Lung (tissue), 12 donors: ENCODE data around the gene PSME3. TPM values are rescaled to one million over a fixed set of nuclear protein-coding genes. Genes with fewer than 3 reads are reported as not detected.

Source experiments
- ATAC-seq: fragments of 200-7000 bp; cut with Tn5 transposase; one replicate; pipeline ENCODE4 v1.9.1; 2020; ENCODE audit warnings: moderate number of reproducible peaks; ENCODE audit not compliant: insufficient read depth, low FRiP score
- DNase-seq, 3 donors: peaks; one replicate each; pipeline ENCODE4 v3.0.0-alpha.2; 2013 to 2017
- H3K27ac ChIP-seq, 2 donors: one replicate each; pipeline ENCODE4 v1.5.1; 2013; ENCODE audit warnings: mild to moderate bottlenecking in 2 of 2, moderate library complexity in 2 of 2, control low read depth in 1 of 2, inconsistent platforms in 1 of 2, low read depth in 1 of 2, low read length in 1 of 2
- H3K27me3 ChIP-seq, 3 donors: one replicate each; pipeline ENCODE4 v1.5.1; 2013; ENCODE audit warnings: low read length in 2 of 3; ENCODE audit not compliant: control insufficient read depth in 3 of 3, insufficient read depth in 3 of 3
- H3K36me3 ChIP-seq, 4 donors: one replicate each; pipeline ENCODE4 v1.5.1; 2013; ENCODE audit warnings: low read length in 4 of 4, mild to moderate bottlenecking in 1 of 4, moderate library complexity in 1 of 4; ENCODE audit not compliant: control insufficient read depth in 4 of 4, insufficient read depth in 4 of 4
- H3K4me1 ChIP-seq, 5 donors: one replicate each; pipeline ENCODE4 v1.5.1; 2013; ENCODE audit warnings: low read length in 5 of 5, mild to moderate bottlenecking in 2 of 5, moderate library complexity in 1 of 5; ENCODE audit not compliant: control insufficient read depth in 5 of 5, insufficient read depth in 5 of 5
- H3K4me3 ChIP-seq: one replicate; pipeline ENCODE4 v1.5.1; 2013; ENCODE audit warnings: mild to moderate bottlenecking, control low read depth, moderate library complexity
- H3K9ac ChIP-seq, 2 donors: one replicate each; pipeline ENCODE4 v1.5.1; 2013; ENCODE audit warnings: low read length in 2 of 2, control low read depth in 1 of 2; ENCODE audit not compliant: insufficient read depth in 1 of 2
- H3K9me3 ChIP-seq, 4 donors: one replicate each; pipeline ENCODE4 v1.5.1; 2013; ENCODE audit warnings: low read length in 3 of 4, mild to moderate bottlenecking in 1 of 4, moderate library complexity in 1 of 4; ENCODE audit not compliant: control insufficient read depth in 4 of 4, insufficient read depth in 3 of 4
- WGBS, 2 donors: extraction: QIAGEN DNeasy Blood & Tissue Kit; methylation state at CpG; one replicate each; pipeline ENCODE4 v1.1.7; 2013; 5-methylcytosine and 5-hydroxymethylcytosine counted together
- polyA plus RNA-seq, 2 donors: library from polyadenylated mRNA; stranded (reverse); fragments of 200-250 nt; gene quantifications; one replicate each; pipeline ENCODE4 v1.2.1, GENCODE V29; 2013
- total RNA-seq, 2 donors: library from RNA; depleted of rRNA in 1 of 2; stranded (reverse); fragments of >200 nt in 1 of 2; gene quantifications; one replicate each; pipeline ENCODE4 v1.2.1, GENCODE V29; 2014 to 2021
- TF ChIP-seq, protein P1 (sequence below): IDR thresholded peaks from 2 replicates; pipeline ENCODE4 v1.5.1; 2012; ENCODE audit warnings: mild to moderate bottlenecking; ENCODE audit errors: control extremely low read depth, extremely low read depth
- donor health status: control.
- donor health status: control.
- donor health status: Bipolar disorder and iron deficiency.
- donor health status: healthy.
- donor health status: DM: yes; HTN: yes; CAD: no.

Gene PSME3
- total and polyA plus RNA-seq, 4 donors: 34.5 to 117 (median 77.9) TPM

DNA sequence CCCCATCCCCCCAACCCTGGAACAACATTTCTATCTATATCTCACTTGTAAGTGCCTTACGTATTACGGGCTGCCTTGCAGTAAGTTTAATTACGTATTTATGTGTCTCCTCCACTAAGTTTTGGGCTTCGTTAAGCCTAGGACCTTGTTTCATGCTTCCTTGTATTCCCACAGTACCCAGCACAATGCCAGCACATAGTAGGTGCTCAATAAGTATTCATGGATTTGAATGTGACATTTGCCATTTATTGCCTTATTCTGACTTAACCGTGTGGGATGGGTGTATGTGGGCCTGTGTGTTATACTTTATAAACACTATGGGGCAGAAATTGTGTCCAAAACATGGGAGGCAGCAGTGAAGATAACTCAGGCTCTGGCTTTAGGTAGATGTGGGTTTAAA is 40.7 kb upstream of the PSME3 start:
- H3K9ac ChIP-seq: no peak overlapping the region
- H3K9me3 ChIP-seq: no peaks in the 10 kb centered on the region
- peaks cover 0 to 6% (median 3%) of the 10 kb centered on the region in 4 donors for H3K36me3 ChIP-seq
- TF ChIP-seq, protein P1, sequence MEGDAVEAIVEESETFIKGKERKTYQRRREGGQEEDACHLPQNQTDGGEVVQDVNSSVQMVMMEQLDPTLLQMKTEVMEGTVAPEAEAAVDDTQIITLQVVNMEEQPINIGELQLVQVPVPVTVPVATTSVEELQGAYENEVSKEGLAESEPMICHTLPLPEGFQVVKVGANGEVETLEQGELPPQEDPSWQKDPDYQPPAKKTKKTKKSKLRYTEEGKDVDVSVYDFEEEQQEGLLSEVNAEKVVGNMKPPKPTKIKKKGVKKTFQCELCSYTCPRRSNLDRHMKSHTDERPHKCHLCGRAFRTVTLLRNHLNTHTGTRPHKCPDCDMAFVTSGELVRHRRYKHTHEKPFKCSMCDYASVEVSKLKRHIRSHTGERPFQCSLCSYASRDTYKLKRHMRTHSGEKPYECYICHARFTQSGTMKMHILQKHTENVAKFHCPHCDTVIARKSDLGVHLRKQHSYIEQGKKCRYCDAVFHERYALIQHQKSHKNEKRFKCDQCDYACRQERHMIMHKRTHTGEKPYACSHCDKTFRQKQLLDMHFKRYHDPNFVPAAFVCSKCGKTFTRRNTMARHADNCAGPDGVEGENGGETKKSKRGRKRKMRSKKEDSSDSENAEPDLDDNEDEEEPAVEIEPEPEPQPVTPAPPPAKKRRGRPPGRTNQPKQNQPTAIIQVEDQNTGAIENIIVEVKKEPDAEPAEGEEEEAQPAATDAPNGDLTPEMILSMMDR: no peak
- 70 to 81% methylated on average over 5 of the region's 5 CpGs for WGBS, 2 donors
- no peak overlapping the region for H3K4me3 ChIP-seq
- H3K27me3 ChIP-seq: peaks cover 0 to 10% (median 0%) of the 10 kb centered on the region in 3 donors
- no peak overlapping the region for H3K27ac ChIP-seq
- DNase-seq (no peak), ATAC-seq (no peak)
- peaks cover 0 to 8% (median 7%) of the 10 kb centered on the region in 5 donors for H3K4me1 ChIP-seq

DNA sequence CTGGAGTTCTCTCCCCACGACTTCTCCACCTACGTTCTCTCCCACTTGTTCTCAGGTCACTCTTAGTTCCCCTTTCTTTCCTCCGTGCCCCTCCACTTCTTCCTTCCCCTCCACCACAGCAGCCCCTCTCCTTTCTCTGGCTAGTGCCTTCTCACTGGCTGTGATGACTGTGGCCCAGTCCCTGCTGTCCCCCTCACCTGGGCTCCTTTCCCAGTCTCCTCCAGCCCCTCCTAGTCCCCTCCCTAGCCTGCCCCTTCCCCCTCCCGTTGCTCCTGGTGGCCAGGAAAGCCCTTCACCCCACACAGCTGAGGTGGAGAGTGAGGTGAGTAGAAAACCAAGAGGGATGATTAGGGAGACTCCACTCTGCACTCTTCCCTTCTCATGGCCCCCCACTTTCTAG is 38.1 kb upstream of the PSME3 start:
- Histone ChIP-seq H3K4me3 (no peak overlapping the region), H3K27ac (no peak overlapping the region), H3K4me1 (peaks cover 5 to 14% (median 8%) of the 10 kb centered on the region in 5 donors), H3K36me3 (peaks cover 0 to 6% (median 4%) of the 10 kb centered on the region in 4 donors), H3K27me3 (no peaks in the 10 kb centered on the region), H3K9ac (no peak overlapping the region), H3K9me3 (no peaks in the 10 kb centered on the region)
- TF ChIP-seq, protein P1: no peak
- WGBS, 2 donors: 23 to 57% methylated on average over 4 of the region's 4 CpGs
- ATAC-seq (no peak), DNase-seq (no peak)

DNA sequence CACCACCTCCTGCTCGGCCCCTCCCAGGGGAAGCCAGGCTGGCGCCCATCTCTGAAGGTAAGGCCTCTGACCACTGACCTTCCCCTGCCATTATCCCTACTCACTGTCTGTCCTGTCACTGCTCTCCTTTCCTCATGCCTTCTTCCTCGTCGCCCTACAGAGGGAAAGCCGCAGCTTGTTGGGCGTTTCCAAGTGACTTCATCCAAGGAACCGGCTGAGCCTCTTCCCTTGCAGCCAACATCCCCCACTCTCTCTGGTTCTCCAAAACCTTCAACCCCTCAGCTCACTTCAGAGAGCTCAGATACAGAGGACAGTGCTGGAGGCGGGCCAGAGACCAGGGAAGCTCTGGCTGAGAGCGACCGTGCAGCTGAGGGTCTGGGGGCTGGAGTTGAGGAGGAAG is 37.7 kb upstream of the PSME3 start:
- WGBS, 2 donors: 83 to 90% methylated on average over 10 of the region's 10 CpGs
- H3K4me1 ChIP-seq: peaks cover 5 to 14% (median 8%) of the 10 kb centered on the region in 5 donors
- ATAC-seq (no peak), DNase-seq (no peak)
- peaks cover 0 to 6% (median 4%) of the 10 kb centered on the region in 4 donors for H3K36me3 ChIP-seq
- TF ChIP-seq, protein P1: no peak
- no peak overlapping the region for H3K27ac ChIP-seq
- no peaks in the 10 kb centered on the region for H3K9me3 ChIP-seq
- H3K27me3 ChIP-seq: no peaks in the 10 kb centered on the region
- H3K4me3 ChIP-seq: no peak overlapping the region
- no peak overlapping the region for H3K9ac ChIP-seq
